HCT116 (cell line): ENCODE data around the gene MZT1. TPM values are rescaled to one million over a fixed set of nuclear protein-coding genes. Genes with fewer than 3 reads are reported as not detected.

Source experiments
- total RNA-seq: library from RNA; stranded (reverse); gene quantifications from one replicate; pipeline ENCODE4 v1.2.1, GENCODE V29; 2021; ENCODE audit not compliant: unreplicated experiment

The MZT1 gene
- total RNA-seq, 1 experiment from 2014 or later = 19.0 TPM

Other genes starting within 250 kb of the MZT1 start
- gene BORA, start 294 bp upstream of the MZT1 start, total RNA-seq = 27.6 TPM
- gene DIS3, start 54.3 kb upstream of the MZT1 start, total RNA-seq = 44.2 TPM
- gene PIBF1, start 54.5 kb upstream of the MZT1 start, total RNA-seq = 21.1 TPM